GM12878 (cell line): ENCODE measurements around the gene GRIN2D. TPM values are rescaled to one million over a fixed set of nuclear protein-coding genes. Genes with fewer than 3 reads are reported as not detected.

Experiments used
- ATAC-seq: fragments of 200-7000 bp; cut with Tn5 transposase; 3 replicates; pipeline ENCODE4 v1.9.1; 2020; ENCODE audit warnings: mild to moderate bottlenecking, moderate library complexity
- BruUV-seq: library from RNA; stranded (reverse); fragments of 400-500 nt; replicated peaks from 2 replicates; lab custom pipeline; 2021; lab: Mats Ljungman, UMichigan
- CTCF ChIA-PET: fragments of 300-600 bp; sonication (Branson Sonifier 250); formaldehyde crosslinking; extraction: SDS; loops from one replicate; lab custom pipeline; 2021; ENCODE audit warnings: inconsistent platforms; lab: Yijun Ruan, JAX
- POLR2A ChIA-PET: fragments of 350-600 bp; formaldehyde crosslinking; extraction: SDS; loops from one replicate; lab custom pipeline; 2021; ENCODE audit warnings: inconsistent platforms; lab: Charles Lee
- RAD21 ChIA-PET: fragments of 300-600 bp; sonication (Branson Sonifier 250); formaldehyde crosslinking; loops from one replicate; lab custom pipeline; 2023; ENCODE audit warnings: antibody characterized with exemption; ENCODE audit not compliant: unreplicated experiment; lab: Charles Lee
- SMC1A ChIA-PET: fragments of 300-600 bp; sonication (Branson Sonifier 250); formaldehyde crosslinking; loops from one replicate; lab custom pipeline; 2023; ENCODE audit not compliant: unreplicated experiment, uncharacterized antibody; lab: Charles Lee
- DNase-seq: peaks from one replicate; pipeline ENCODE4 v3.0.0-alpha.2; 2011; ENCODE audit warnings: low read depth, low spot score
- FAIRE-seq: peaks from 3 replicates; lab custom pipeline; 2011; peaks lifted over from hg19 to GRCh38; lab: Jason Lieb, UNC
- H2AFZ ChIP-seq: 2 replicates; pipeline ENCODE4 v1.6.0; 2011; ENCODE audit warnings: low read depth, low read length, control low read depth; ENCODE audit not compliant: control insufficient read depth
- H3K27ac ChIP-seq: 2 replicates; pipeline ENCODE4 v1.5.1; 2011; ENCODE audit warnings: control low read depth; ENCODE audit not compliant: control insufficient read depth, insufficient read depth
- H3K27me3 ChIP-seq, 2 experiments: replicated peaks in 1 of 2; 2 replicates each; pipeline versions ENCODE4 v1.6.0 to v1.6.1; 2011; ENCODE audit warnings: low read length in 1 of 2; ENCODE audit not compliant: control insufficient read depth in 2 of 2, insufficient read depth in 2 of 2
- H3K36me3 ChIP-seq, 2 experiments: 2 replicates each; pipeline ENCODE4 v1.5.1; 2011; ENCODE audit warnings: low read length in 1 of 2; ENCODE audit not compliant: control insufficient read depth in 2 of 2, insufficient read depth in 2 of 2
- H3K4me1 ChIP-seq: 2 replicates; pipeline ENCODE4 v1.6.1; 2011; ENCODE audit warnings: mild to moderate bottlenecking, low read length, moderate library complexity, mixed read lengths; ENCODE audit not compliant: control insufficient read depth, insufficient read depth
- H3K4me2 ChIP-seq: 2 replicates; pipeline ENCODE4 v1.6.0; 2011; ENCODE audit warnings: control low read depth; ENCODE audit not compliant: control insufficient read depth, insufficient read depth
- H3K4me3 ChIP-seq: fragments of 200-600 bp; sonication (generic); 2 replicates; pipeline ENCODE4 v1.5.1; 2016
- H3K79me2 ChIP-seq: 2 replicates; pipeline ENCODE4 v1.6.0; 2011; ENCODE audit warnings: low read length; ENCODE audit not compliant: control insufficient read depth, insufficient read depth
- H3K9ac ChIP-seq: 2 replicates; pipeline ENCODE4 v1.8.0; 2011; ENCODE audit warnings: low read length, control low read depth, mixed read lengths; ENCODE audit not compliant: control insufficient read depth, insufficient read depth
- H3K9me3 ChIP-seq: replicated peaks from 3 replicates; pipeline ENCODE4 v1.5.1; 2011; ENCODE audit warnings: mild to moderate bottlenecking, low read length; ENCODE audit not compliant: control insufficient read depth, insufficient read depth
- H4K20me1 ChIP-seq: 2 replicates; pipeline ENCODE4 v1.6.0; 2011; ENCODE audit not compliant: control insufficient read depth, insufficient read depth
- CHD1 ChIP-seq: IDR thresholded peaks from 2 replicates; pipeline ENCODE4 v1.6.1; 2012; ENCODE audit warnings: low read depth, low read length, improper control_type of control experiment
- CREB1 ChIP-seq: IDR thresholded peaks from 2 replicates; pipeline ENCODE4 v1.6.1; 2012; ENCODE audit warnings: low read depth, mild to moderate bottlenecking, inconsistent platforms
- GATAD2B ChIP-seq: fragments of 450-650 bp; conservative IDR thresholded peaks from 2 replicates; pipeline ENCODE4 v1.6.1; 2017; ENCODE audit warnings: low read depth, mild to moderate bottlenecking, moderate library complexity
- IKZF2 ChIP-seq, 2 experiments: fragments of 450-650 bp; IDR thresholded peaks; 2 replicates each; pipeline ENCODE4 v1.6.1; 2017; ENCODE audit warnings: mild to moderate bottlenecking in 2 of 2, moderate library complexity in 2 of 2
- MEF2B ChIP-seq: fragments of 450-650 bp; IDR thresholded peaks from 2 replicates; pipeline ENCODE4 v1.6.1; 2018; ENCODE audit warnings: mild to moderate bottlenecking, moderate library complexity; ENCODE audit not compliant: partially characterized antibody, poor library complexity, severe bottlenecking
- NFIC ChIP-seq: IDR thresholded peaks from 2 replicates; pipeline ENCODE4 v1.6.1; 2012; ENCODE audit warnings: low read depth, mild to moderate bottlenecking, inconsistent platforms, low read length, moderate library complexity
- SREBF1 ChIP-seq: IDR thresholded peaks from 2 replicates; pipeline ENCODE4 v1.6.1; 2012; ENCODE audit warnings: mild to moderate bottlenecking, low read length
- TAF1 ChIP-seq: IDR thresholded peaks from 2 replicates; pipeline ENCODE4 v1.6.1; 2011; ENCODE audit warnings: mild to moderate bottlenecking, low read depth, low read length, borderline replicate concordance
- ZNF687 ChIP-seq: fragments of 450-650 bp; IDR thresholded peaks from 2 replicates; pipeline ENCODE4 v1.6.1; 2017; ENCODE audit warnings: mild to moderate bottlenecking, moderate library complexity
- WGBS: methylation state at CpG from one replicate; pipeline ENCODE4 v1.1.6; 2016; ENCODE audit warnings: low lambda C conversion rate; ENCODE audit not compliant: insufficient replicate concordance, insufficient coverage; ENCODE audit errors: missing lambda C conversion rate; 5-methylcytosine and 5-hydroxymethylcytosine counted together
- in situ Hi-C: fragments of 300-500 bp; cut with MboI; formaldehyde crosslinking; loops from 9 replicates; pipeline ENCODE4 v1.14.3; 2018; ENCODE audit warnings: mixed read lengths
- intact Hi-C: fragments of 100-400 bp; cut with micrococcal nuclease; formaldehyde crosslinking; loops from one replicate; pipeline ENCODE4 v1.14.2; 2022; ENCODE audit not compliant: unreplicated experiment
- polyA plus RNA-seq, 11 experiments: library from polyadenylated mRNA; depleted of rRNA in 4 of 11; unstranded in 6 of 11; stranded (reverse) in 5 of 11; fragments of >200 nt; fragmentation: Nextera tagmentation in 4 of 11; fragmentation: Illumina TruSeq in 1 of 11; extraction: Ambion mirVana in 4 of 11; extraction: Trizol in 1 of 11; gene quantifications; 1 replicate in 1 of 11; 2 replicates in 10 of 11; pipeline versions ENCODE4 v1.2.1 to v1.2.3, GENCODE V29; 2011 to 2016; ENCODE audit warnings: inconsistent platforms in 2 of 11, missing spikeins in 2 of 11, low read depth in 1 of 11
- total RNA-seq, 4 experiments: library from RNA; depleted of rRNA in 3 of 4; stranded (reverse); fragments of >200 nt in 3 of 4; fragmentation: Illumina TruSeq in 1 of 4; extraction: Trizol in 1 of 4; gene quantifications; 2 replicates each; pipeline versions ENCODE4 v1.2.1 to v1.2.3, GENCODE V29; 2013 to 2021
- TF ChIP-seq, protein P1 (sequence below): IDR thresholded peaks from 2 replicates; pipeline ENCODE4 v1.6.1; 2012; ENCODE audit warnings: improper control_type of control experiment, low read depth, low read length; ENCODE audit not compliant: insufficient replicate concordance
- TF ChIP-seq, protein P2 (sequence below): fragments of 450-650 bp; IDR thresholded peaks from 2 replicates; pipeline ENCODE4 v1.6.1; 2018; ENCODE audit warnings: mild to moderate bottlenecking, low read depth, moderate library complexity; ENCODE audit not compliant: partially characterized antibody

GRIN2D gene
- total and polyA plus RNA-seq, 10 of the 15 experiments (the other 5 are each of a cell fraction or from before 2014, with no cell fraction given), result 0.03 to 0.38 (median 0.04) TPM; not detected in 3

DNA sequence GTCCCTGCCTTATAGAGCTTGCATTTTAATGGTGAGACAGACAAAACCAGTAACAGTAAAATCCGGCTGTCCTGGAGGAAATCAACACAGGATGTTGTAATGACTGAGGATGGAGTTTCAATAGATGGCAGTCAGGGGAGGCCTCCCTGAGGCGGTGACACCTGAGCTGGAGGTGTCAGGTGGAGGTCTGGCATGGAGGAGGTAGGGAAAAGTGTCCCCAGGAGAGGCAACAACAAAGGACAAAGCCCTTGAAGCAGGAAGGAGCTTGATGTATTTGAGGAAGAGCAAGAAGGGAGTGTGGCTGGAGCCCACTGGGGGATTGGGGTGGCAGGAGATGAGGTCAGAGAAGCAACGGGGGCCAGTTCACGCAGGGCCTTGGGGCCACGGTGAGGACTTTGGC is 7.8 kb downstream of the GRIN2D start:
- ATAC-seq (no peak), DNase-seq (no peak), FAIRE-seq (no peak)
- Histone ChIP-seq H3K4me3 (no peak overlapping the region), H3K27ac (no peak overlapping the region), H3K36me3 (no peaks in the 10 kb centered on the region), H3K27me3 (no peaks in the 10 kb centered on the region; a peak in 2 of 4 replicates), H3K9ac (no peak overlapping the region), H3K9me3 (no peaks in the 10 kb centered on the region), H3K4me2 (no peak overlapping the region), H2AFZ (no peak overlapping the region), H3K79me2 (no peaks in the 10 kb centered on the region), H4K20me1 (no peaks in the 10 kb centered on the region), H3K4me1 (peaks cover 11% of the 10 kb centered on the region)
- POLR2A ChIA-PET, result interaction anchor here (1.3 kb wide), 1 partner anchor 10 kb away, joined by 3 read pairs; the partner anchor contains the start of gene KDELR1
- CTCF ChIA-PET, result interaction anchor here (1.7 to 2.7 kb wide), 2 partner anchors 10 to 80 kb away, joined by 5 to 17 read pairs; partner anchors contain the start of gene KDELR1
- RAD21 ChIA-PET, result interaction anchor here (1.0 kb wide), 1 partner anchor 10 kb away, joined by 3 read pairs; the partner anchor contains the start of gene KDELR1
- intact Hi-C loops, result no loop called here
- BruUV-seq, result no TSS peak
- 37% methylated on average over 5 of the region's 5 CpGs for WGBS
- SMC1A ChIA-PET, result interaction anchor here (0.7 kb wide), 1 partner anchor 10 kb away, joined by 3 read pairs; the partner anchor contains the start of gene KDELR1
- in situ Hi-C loops, result no loop called here
- TF ChIP-seq ZNF687 (no peak), NFIC (no peak), GATAD2B (no peak), CREB1 (no peak), SREBF1 (no peak), TAF1 (no peak), IKZF2 (IDR thresholded peaks at IDR 0.05) (no peak), MEF2B (no peak), CHD1 (no peak)
- TF ChIP-seq, protein P1, sequence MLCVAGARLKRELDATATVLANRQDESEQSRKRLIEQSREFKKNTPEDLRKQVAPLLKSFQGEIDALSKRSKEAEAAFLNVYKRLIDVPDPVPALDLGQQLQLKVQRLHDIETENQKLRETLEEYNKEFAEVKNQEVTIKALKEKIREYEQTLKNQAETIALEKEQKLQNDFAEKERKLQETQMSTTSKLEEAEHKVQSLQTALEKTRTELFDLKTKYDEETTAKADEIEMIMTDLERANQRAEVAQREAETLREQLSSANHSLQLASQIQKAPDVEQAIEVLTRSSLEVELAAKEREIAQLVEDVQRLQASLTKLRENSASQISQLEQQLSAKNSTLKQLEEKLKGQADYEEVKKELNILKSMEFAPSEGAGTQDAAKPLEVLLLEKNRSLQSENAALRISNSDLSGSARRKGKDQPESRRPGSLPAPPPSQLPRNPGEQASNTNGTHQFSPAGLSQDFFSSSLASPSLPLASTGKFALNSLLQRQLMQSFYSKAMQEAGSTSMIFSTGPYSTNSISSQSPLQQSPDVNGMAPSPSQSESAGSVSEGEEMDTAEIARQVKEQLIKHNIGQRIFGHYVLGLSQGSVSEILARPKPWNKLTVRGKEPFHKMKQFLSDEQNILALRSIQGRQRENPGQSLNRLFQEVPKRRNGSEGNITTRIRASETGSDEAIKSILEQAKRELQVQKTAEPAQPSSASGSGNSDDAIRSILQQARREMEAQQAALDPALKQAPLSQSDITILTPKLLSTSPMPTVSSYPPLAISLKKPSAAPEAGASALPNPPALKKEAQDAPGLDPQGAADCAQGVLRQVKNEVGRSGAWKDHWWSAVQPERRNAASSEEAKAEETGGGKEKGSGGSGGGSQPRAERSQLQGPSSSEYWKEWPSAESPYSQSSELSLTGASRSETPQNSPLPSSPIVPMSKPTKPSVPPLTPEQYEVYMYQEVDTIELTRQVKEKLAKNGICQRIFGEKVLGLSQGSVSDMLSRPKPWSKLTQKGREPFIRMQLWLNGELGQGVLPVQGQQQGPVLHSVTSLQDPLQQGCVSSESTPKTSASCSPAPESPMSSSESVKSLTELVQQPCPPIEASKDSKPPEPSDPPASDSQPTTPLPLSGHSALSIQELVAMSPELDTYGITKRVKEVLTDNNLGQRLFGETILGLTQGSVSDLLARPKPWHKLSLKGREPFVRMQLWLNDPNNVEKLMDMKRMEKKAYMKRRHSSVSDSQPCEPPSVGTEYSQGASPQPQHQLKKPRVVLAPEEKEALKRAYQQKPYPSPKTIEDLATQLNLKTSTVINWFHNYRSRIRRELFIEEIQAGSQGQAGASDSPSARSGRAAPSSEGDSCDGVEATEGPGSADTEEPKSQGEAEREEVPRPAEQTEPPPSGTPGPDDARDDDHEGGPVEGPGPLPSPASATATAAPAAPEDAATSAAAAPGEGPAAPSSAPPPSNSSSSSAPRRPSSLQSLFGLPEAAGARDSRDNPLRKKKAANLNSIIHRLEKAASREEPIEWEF, result no peak
- TF ChIP-seq, protein P2, sequence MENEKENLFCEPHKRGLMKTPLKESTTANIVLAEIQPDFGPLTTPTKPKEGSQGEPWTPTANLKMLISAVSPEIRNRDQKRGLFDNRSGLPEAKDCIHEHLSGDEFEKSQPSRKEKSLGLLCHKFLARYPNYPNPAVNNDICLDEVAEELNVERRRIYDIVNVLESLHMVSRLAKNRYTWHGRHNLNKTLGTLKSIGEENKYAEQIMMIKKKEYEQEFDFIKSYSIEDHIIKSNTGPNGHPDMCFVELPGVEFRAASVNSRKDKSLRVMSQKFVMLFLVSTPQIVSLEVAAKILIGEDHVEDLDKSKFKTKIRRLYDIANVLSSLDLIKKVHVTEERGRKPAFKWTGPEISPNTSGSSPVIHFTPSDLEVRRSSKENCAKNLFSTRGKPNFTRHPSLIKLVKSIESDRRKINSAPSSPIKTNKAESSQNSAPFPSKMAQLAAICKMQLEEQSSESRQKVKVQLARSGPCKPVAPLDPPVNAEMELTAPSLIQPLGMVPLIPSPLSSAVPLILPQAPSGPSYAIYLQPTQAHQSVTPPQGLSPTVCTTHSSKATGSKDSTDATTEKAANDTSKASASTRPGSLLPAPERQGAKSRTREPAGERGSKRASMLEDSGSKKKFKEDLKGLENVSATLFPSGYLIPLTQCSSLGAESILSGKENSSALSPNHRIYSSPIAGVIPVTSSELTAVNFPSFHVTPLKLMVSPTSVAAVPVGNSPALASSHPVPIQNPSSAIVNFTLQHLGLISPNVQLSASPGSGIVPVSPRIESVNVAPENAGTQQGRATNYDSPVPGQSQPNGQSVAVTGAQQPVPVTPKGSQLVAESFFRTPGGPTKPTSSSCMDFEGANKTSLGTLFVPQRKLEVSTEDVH, result no peak
